ENCODE measurements around the gene TRIAP1.

DNA sequence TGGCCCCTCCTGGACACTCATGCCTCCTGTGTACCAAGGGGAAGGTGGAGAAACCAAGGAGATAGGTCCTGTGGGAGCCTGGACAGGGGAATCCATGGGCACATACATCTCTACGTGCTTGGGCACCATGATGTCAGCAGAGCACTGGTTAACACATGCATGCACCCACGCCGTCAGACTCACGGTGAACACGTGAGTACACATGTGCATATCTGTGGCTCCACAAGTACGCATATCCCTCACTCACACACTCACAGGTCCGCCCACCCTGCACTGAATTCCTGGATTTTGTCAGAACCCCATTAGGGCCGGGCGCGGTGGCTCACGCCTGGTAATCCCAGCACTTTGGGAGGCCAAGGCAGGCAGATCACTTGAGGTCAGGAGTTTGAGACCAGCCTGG lies 37.4 kb downstream of the TRIAP1 start:
- TF ChIP-seq EP300 (IDR thresholded peaks at IDR 0.05) (no peak), POLR2A (IDR thresholded peaks at IDR 0.05) (no peak)
- TF ChIP-seq, protein P1, sequence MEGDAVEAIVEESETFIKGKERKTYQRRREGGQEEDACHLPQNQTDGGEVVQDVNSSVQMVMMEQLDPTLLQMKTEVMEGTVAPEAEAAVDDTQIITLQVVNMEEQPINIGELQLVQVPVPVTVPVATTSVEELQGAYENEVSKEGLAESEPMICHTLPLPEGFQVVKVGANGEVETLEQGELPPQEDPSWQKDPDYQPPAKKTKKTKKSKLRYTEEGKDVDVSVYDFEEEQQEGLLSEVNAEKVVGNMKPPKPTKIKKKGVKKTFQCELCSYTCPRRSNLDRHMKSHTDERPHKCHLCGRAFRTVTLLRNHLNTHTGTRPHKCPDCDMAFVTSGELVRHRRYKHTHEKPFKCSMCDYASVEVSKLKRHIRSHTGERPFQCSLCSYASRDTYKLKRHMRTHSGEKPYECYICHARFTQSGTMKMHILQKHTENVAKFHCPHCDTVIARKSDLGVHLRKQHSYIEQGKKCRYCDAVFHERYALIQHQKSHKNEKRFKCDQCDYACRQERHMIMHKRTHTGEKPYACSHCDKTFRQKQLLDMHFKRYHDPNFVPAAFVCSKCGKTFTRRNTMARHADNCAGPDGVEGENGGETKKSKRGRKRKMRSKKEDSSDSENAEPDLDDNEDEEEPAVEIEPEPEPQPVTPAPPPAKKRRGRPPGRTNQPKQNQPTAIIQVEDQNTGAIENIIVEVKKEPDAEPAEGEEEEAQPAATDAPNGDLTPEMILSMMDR (IDR thresholded peaks at IDR 0.05) = no peak
